GM23338 (cell line): ENCODE measurements around the gene RELN. TPM values are rescaled to one million over a fixed set of nuclear protein-coding genes. Genes with fewer than 3 reads are reported as not detected.

Source experiments
- ATAC-seq: fragments of 200-7000 bp; cut with Tn5 transposase; 3 replicates; pipeline ENCODE4 v1.9.1; 2020
- DNase-seq: peaks from one replicate; pipeline ENCODE4 v3.0.0-alpha.2; 2015; ENCODE audit warnings: low spot score
- H2AFZ ChIP-seq: fragments of 200-600 bp; sonication (generic); 2 replicates; pipeline ENCODE4 v1.8.0; 2016; ENCODE audit warnings: antibody characterized with exemption, mild to moderate bottlenecking, moderate library complexity
- H3F3A ChIP-seq: fragments of 200-600 bp; sonication (generic); replicated peaks from 2 replicates; pipeline ENCODE4 v1.8.0; 2017; ENCODE audit warnings: antibody characterized with exemption, mixed run types, low read depth
- H3K27ac ChIP-seq: fragments of 200-600 bp; sonication (generic); 2 replicates; pipeline ENCODE4 v1.6.1; 2016; ENCODE audit warnings: low read depth
- H3K27me3 ChIP-seq: fragments of 200-600 bp; sonication (generic); 2 replicates; pipeline ENCODE4 v1.8.0; 2016; ENCODE audit warnings: mild to moderate bottlenecking, mixed run types, moderate library complexity; ENCODE audit not compliant: insufficient read depth
- H3K36me3 ChIP-seq: fragments of 200-600 bp; sonication (generic); 2 replicates; pipeline ENCODE4 v1.8.0; 2016; ENCODE audit warnings: mild to moderate bottlenecking; ENCODE audit not compliant: insufficient read depth
- H3K4me1 ChIP-seq: fragments of 200-600 bp; sonication (generic); 2 replicates; pipeline ENCODE4 v1.8.0; 2016; ENCODE audit warnings: mild to moderate bottlenecking, moderate library complexity; ENCODE audit not compliant: insufficient read depth
- H3K4me2 ChIP-seq: fragments of 200-600 bp; sonication (generic); 2 replicates; pipeline ENCODE4 v1.7.1; 2017; ENCODE audit warnings: mixed run types
- H3K4me3 ChIP-seq: fragments of 200-600 bp; sonication (generic); 2 replicates; pipeline ENCODE4 v1.6.1; 2016; ENCODE audit warnings: mixed run types
- H3K79me2 ChIP-seq: fragments of 200-600 bp; sonication (generic); replicated peaks from 2 replicates; pipeline ENCODE4 v1.8.0; 2017; ENCODE audit warnings: mild to moderate bottlenecking; ENCODE audit not compliant: insufficient read depth
- H3K9me2 ChIP-seq: fragments of 200-600 bp; sonication (generic); 2 replicates; pipeline ENCODE4 v1.8.0; 2017; ENCODE audit not compliant: insufficient read depth
- H4K20me1 ChIP-seq: fragments of 200-600 bp; sonication (generic); replicated peaks from 2 replicates; pipeline ENCODE4 v1.8.0; 2017; ENCODE audit warnings: mild to moderate bottlenecking; ENCODE audit not compliant: insufficient read depth
- H3K27ac Mint-ChIP-seq: 2 replicates; pipeline ENCODE4 v1.8.0; 2020; ENCODE audit warnings: inconsistent platforms, mild to moderate bottlenecking, moderate library complexity, mixed read lengths
- H3K27me3 Mint-ChIP-seq: 3 replicates; pipeline ENCODE4 v1.8.0; 2022; ENCODE audit warnings: low read depth, mild to moderate bottlenecking, moderate library complexity, mixed read lengths, inconsistent platforms; ENCODE audit not compliant: insufficient read depth, poor library complexity
- H3K36me3 Mint-ChIP-seq: 3 replicates; pipeline ENCODE4 v1.8.0; 2021; ENCODE audit warnings: low read depth, mild to moderate bottlenecking, inconsistent platforms, moderate library complexity, mixed read lengths
- H3K4me1 Mint-ChIP-seq: 3 replicates; pipeline ENCODE4 v1.8.0; 2020; ENCODE audit warnings: mild to moderate bottlenecking, inconsistent platforms, mixed read lengths
- H3K4me3 Mint-ChIP-seq: 3 replicates; pipeline ENCODE4 v1.8.0; 2021; ENCODE audit warnings: moderate library complexity, mild to moderate bottlenecking, inconsistent platforms, mixed read lengths
- H3K9me3 Mint-ChIP-seq: 3 replicates; pipeline ENCODE4 v1.8.0; 2020; ENCODE audit warnings: moderate library complexity, mild to moderate bottlenecking, inconsistent platforms, mixed read lengths
- CREB1 ChIP-seq: fragments of 250-450 bp; sonication (Bioruptor Pico); IDR thresholded peaks from 2 replicates; pipeline ENCODE4 v1.5.0; 2020; ENCODE audit warnings: low read depth, mild to moderate bottlenecking, moderate library complexity
- EZH2 ChIP-seq: fragments of 200-600 bp; sonication (generic); IDR thresholded peaks from one replicate; pipeline ENCODE4 v1.8.0; 2017; ENCODE audit warnings: antibody characterized with exemption, mild to moderate bottlenecking, low read depth; ENCODE audit not compliant: unreplicated experiment
- NANOG ChIP-seq: IDR thresholded peaks from 2 replicates; pipeline ENCODE4 v1.6.1; 2016; ENCODE audit warnings: antibody characterized with exemption, borderline replicate concordance
- STAT1 ChIP-seq: IDR thresholded peaks from one replicate; pipeline ENCODE4 v1.6.1; 2016; ENCODE audit warnings: antibody characterized with exemption; ENCODE audit not compliant: unreplicated experiment
- ZNF331 ChIP-seq: fragments of 250-450 bp; sonication (Bioruptor Pico); IDR thresholded peaks from 2 replicates; pipeline ENCODE4 v1.5.0; 2020; ENCODE audit warnings: low read depth, mild to moderate bottlenecking, moderate library complexity
- polyA plus RNA-seq: library from polyadenylated mRNA; unstranded; fragments of >200 nt; fragmentation: Nextera tagmentation; extraction: Ambion mirVana; gene quantifications from 2 replicates; pipeline ENCODE4 v1.2.1, GENCODE V29; 2016
- total RNA-seq: library from RNA; depleted of rRNA; stranded (reverse); fragments of >200 nt; shearing (Covaris generic); gene quantifications from 2 replicates; pipeline ENCODE4 v1.2.3, GENCODE V29; 2014
- TF ChIP-seq, protein P1 (sequence below), 2 experiments: fragments of 200-600 bp in 1 of 2; sonication (generic) in 1 of 2; conservative IDR thresholded peaks; 2 replicates each; pipeline versions ENCODE4 v1.5.1 to v1.6.1; 2016 to 2017; ENCODE audit warnings: antibody characterized with exemption in 2 of 2, low read depth in 2 of 2, mild to moderate bottlenecking in 2 of 2, moderate library complexity in 1 of 2
- TF ChIP-seq, protein P2 (sequence below): IDR thresholded peaks from 2 replicates; pipeline ENCODE4 v1.6.1; 2016; ENCODE audit warnings: antibody characterized with exemption
- TF ChIP-seq, protein P3 (sequence below): fragments of 250-450 bp; sonication (Bioruptor Pico); IDR thresholded peaks from 2 replicates; pipeline ENCODE4 v1.5.0; 2020; ENCODE audit warnings: mild to moderate bottlenecking, moderate library complexity

RELN gene
- total and polyA plus RNA-seq, 2 experiments from 2014 or later = 0.10 to 0.76 TPM

DNA sequence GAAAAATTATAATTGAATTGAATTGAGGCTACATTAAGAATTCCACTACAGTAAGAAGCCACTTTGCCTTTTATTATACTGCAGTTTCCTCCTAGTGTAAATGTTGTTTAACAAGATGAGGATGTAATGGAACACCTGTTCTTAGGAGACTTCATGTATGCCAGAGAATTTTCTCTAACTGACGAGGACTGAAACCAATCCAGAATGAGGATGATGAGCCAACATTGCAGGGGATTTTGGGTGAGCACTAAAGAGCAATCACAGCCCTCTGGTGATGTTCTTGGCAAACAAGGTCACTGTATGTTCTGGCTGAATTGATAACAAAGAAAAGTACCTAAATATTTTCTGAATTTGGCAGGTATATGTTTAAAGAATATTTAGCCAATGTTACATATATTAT lies 60.9 kb downstream of the RELN start (continued):
- TF ChIP-seq EZH2 (no peak), NANOG (no peak), STAT1 (no peak)
- TF ChIP-seq, protein P1, sequence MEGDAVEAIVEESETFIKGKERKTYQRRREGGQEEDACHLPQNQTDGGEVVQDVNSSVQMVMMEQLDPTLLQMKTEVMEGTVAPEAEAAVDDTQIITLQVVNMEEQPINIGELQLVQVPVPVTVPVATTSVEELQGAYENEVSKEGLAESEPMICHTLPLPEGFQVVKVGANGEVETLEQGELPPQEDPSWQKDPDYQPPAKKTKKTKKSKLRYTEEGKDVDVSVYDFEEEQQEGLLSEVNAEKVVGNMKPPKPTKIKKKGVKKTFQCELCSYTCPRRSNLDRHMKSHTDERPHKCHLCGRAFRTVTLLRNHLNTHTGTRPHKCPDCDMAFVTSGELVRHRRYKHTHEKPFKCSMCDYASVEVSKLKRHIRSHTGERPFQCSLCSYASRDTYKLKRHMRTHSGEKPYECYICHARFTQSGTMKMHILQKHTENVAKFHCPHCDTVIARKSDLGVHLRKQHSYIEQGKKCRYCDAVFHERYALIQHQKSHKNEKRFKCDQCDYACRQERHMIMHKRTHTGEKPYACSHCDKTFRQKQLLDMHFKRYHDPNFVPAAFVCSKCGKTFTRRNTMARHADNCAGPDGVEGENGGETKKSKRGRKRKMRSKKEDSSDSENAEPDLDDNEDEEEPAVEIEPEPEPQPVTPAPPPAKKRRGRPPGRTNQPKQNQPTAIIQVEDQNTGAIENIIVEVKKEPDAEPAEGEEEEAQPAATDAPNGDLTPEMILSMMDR (conservative IDR thresholded peaks at IDR 0.05; ENCODE audit: low read depth in 2 of 2) = no peak
- TF ChIP-seq, protein P2, sequence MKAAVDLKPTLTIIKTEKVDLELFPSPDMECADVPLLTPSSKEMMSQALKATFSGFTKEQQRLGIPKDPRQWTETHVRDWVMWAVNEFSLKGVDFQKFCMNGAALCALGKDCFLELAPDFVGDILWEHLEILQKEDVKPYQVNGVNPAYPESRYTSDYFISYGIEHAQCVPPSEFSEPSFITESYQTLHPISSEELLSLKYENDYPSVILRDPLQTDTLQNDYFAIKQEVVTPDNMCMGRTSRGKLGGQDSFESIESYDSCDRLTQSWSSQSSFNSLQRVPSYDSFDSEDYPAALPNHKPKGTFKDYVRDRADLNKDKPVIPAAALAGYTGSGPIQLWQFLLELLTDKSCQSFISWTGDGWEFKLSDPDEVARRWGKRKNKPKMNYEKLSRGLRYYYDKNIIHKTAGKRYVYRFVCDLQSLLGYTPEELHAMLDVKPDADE = no peak

DNA sequence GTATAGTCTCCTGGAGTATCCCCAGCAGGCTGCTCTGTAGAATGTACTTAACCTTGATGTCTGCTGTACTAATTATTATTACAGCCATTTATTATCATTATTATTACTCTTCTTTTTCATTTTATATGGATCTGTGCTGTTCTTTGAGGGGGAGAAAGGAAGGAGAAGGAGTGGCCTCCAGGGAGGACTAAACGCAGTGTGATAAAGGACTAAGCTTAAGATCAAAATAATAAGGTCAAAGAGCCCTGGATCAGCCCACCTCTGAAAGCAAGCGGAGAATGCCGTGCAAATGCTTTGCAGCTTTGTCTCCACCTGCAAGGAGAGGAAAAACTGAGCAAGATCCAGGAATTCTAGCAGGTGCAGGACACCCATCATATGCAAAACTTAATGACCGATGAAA lies 65.3 kb downstream of the RELN start:
- TF ChIP-seq, protein P2 = no peak
- TF ChIP-seq EZH2 = no peak
- no peak for TF ChIP-seq ZNF331 (CRISPR knock-in tag)
- TF ChIP-seq, protein P3, sequence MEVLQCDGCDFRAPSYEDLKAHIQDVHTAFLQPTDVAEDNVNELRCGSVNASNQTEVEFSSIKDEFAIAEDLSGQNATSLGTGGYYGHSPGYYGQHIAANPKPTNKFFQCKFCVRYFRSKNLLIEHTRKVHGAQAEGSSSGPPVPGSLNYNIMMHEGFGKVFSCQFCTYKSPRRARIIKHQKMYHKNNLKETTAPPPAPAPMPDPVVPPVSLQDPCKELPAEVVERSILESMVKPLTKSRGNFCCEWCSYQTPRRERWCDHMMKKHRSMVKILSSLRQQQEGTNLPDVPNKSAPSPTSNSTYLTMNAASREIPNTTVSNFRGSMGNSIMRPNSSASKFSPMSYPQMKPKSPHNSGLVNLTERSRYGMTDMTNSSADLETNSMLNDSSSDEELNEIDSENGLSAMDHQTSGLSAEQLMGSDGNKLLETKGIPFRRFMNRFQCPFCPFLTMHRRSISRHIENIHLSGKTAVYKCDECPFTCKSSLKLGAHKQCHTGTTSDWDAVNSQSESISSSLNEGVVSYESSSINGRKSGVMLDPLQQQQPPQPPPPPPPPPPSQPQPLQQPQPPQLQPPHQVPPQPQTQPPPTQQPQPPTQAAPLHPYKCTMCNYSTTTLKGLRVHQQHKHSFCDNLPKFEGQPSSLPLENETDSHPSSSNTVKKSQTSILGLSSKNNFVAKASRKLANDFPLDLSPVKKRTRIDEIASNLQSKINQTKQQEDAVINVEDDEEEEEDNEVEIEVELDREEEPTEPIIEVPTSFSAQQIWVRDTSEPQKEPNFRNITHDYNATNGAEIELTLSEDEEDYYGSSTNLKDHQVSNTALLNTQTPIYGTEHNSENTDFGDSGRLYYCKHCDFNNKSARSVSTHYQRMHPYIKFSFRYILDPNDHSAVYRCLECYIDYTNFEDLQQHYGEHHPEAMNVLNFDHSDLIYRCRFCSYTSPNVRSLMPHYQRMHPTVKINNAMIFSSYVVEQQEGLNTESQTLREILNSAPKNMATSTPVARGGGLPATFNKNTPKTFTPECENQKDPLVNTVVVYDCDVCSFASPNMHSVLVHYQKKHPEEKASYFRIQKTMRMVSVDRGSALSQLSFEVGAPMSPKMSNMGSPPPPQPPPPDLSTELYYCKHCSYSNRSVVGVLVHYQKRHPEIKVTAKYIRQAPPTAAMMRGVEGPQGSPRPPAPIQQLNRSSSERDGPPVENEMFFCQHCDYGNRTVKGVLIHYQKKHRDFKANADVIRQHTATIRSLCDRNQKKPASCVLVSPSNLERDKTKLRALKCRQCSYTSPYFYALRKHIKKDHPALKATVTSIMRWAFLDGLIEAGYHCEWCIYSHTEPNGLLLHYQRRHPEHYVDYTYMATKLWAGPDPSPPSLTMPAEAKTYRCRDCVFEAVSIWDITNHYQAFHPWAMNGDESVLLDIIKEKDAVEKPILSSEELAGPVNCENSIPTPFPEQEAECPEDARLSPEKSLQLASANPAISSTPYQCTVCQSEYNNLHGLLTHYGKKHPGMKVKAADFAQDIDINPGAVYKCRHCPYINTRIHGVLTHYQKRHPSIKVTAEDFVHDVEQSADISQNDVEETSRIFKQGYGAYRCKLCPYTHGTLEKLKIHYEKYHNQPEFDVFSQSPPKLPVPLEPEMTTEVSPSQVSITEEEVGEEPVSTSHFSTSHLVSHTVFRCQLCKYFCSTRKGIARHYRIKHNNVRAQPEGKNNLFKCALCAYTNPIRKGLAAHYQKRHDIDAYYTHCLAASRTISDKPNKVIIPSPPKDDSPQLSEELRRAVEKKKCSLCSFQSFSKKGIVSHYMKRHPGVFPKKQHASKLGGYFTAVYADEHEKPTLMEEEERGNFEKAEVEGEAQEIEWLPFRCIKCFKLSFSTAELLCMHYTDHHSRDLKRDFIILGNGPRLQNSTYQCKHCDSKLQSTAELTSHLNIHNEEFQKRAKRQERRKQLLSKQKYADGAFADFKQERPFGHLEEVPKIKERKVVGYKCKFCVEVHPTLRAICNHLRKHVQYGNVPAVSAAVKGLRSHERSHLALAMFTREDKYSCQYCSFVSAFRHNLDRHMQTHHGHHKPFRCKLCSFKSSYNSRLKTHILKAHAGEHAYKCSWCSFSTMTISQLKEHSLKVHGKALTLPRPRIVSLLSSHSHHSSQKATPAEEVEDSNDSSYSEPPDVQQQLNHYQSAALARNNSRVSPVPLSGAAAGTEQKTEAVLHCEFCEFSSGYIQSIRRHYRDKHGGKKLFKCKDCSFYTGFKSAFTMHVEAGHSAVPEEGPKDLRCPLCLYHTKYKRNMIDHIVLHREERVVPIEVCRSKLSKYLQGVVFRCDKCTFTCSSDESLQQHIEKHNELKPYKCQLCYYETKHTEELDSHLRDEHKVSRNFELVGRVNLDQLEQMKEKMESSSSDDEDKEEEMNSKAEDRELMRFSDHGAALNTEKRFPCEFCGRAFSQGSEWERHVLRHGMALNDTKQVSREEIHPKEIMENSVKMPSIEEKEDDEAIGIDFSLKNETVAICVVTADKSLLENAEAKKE (CRISPR knock-in tag) = no peak
- TF ChIP-seq CREB1 = no peak
- H3K27me3 ChIP-seq = no peaks in the 10 kb centered on the region
- ATAC-seq (no peak), DNase-seq (no peak)
- H2AFZ ChIP-seq = no peak overlapping the region
- H3F3A ChIP-seq = no peaks in the 10 kb centered on the region
- Mint-ChIP-seq H3K4me1 (peaks cover 10% of the 10 kb centered on the region), H3K4me3 (no peak overlapping the region), H3K27ac (no peak overlapping the region), H3K36me3 (no peaks in the 10 kb centered on the region), H3K27me3 (peaks cover 1% of the 10 kb centered on the region), H3K9me3 (no peaks in the 10 kb centered on the region)
- H3K4me2 ChIP-seq = no peak overlapping the region
- H3K36me3 ChIP-seq = no peaks in the 10 kb centered on the region
- no peak overlapping the region for H3K4me3 ChIP-seq
- H3K27ac ChIP-seq = no peak overlapping the region
- H3K9me2 ChIP-seq = no peaks in the 10 kb centered on the region
- no peaks in the 10 kb centered on the region for H3K79me2 ChIP-seq
- no peaks in the 10 kb centered on the region for H4K20me1 ChIP-seq
- no peaks in the 10 kb centered on the region for H3K4me1 ChIP-seq
